HEK293 (cell line): ENCODE measurements around the gene PLEKHG4B.

Source experiments
- CTCF ChIA-PET: fragments of 350-600 bp; formaldehyde crosslinking; extraction: SDS; loops from one replicate; lab custom pipeline; 2021; ENCODE audit warnings: antibody characterized with exemption; lab: Yijun Ruan, JAX
- POLR2A ChIA-PET: fragments of 300-600 bp; formaldehyde crosslinking; extraction: SDS; loops from one replicate; lab custom pipeline; 2020; ENCODE audit warnings: antibody characterized with exemption, inconsistent platforms; lab: Yijun Ruan, JAX
- H3K27ac ChIP-seq: fragments of 200-500 bp; sonication (Bioruptor generic); 2 replicates; pipeline ENCODE4 v1.5.1; 2014; ENCODE audit warnings: low read depth, low read length, control low read depth, inconsistent platforms; ENCODE audit errors: extremely low read depth
- H3K36me3 ChIP-seq, 2 experiments: fragments of 200-500 bp in 1 of 2; sonication (Bioruptor generic) in 1 of 2; 1 replicate in 1 of 2; 2 replicates in 1 of 2; pipeline ENCODE4 v1.5.1; 2014 to 2017; ENCODE audit warnings: inconsistent platforms in 2 of 2, low read length in 2 of 2; ENCODE audit not compliant: control insufficient read depth in 2 of 2, insufficient read depth in 1 of 2
- H3K4me1 ChIP-seq: fragments of 200-500 bp; sonication (Bioruptor generic); 2 replicates; pipeline ENCODE4 v1.5.1; 2014; ENCODE audit warnings: mild to moderate bottlenecking, low read length, inconsistent platforms; ENCODE audit not compliant: control insufficient read depth, insufficient read depth
- H3K4me3 ChIP-seq: 2 replicates; pipeline ENCODE4 v1.5.1; 2011; ENCODE audit warnings: low read depth, mild to moderate bottlenecking, control low read depth, low read length, moderate library complexity
- H3K9me3 ChIP-seq: fragments of 200-500 bp; sonication (Bioruptor generic); 2 replicates; pipeline ENCODE4 v1.5.1; 2014; ENCODE audit warnings: low read depth, low read length, inconsistent platforms; ENCODE audit not compliant: control insufficient read depth, insufficient read depth
- EGR2 ChIP-seq: fragments of 450-650 bp; formaldehyde crosslinking; IDR thresholded peaks from 2 replicates; pipeline ENCODE4 v1.5.1; 2016; ENCODE audit warnings: low read depth, missing biosample characterization, missing genetic modification characterization
- SCRT2 ChIP-seq: fragments of 450-650 bp; formaldehyde crosslinking; IDR thresholded peaks from 2 replicates; pipeline ENCODE4 v1.5.1; 2016; ENCODE audit warnings: missing biosample characterization, missing genetic modification characterization
- SP3 ChIP-seq: fragments of 450-650 bp; formaldehyde crosslinking; IDR thresholded peaks from 2 replicates; pipeline ENCODE4 v1.5.1; 2016; ENCODE audit warnings: missing biosample characterization, missing genetic modification characterization
- ZFHX2 ChIP-seq: fragments of 450-650 bp; formaldehyde crosslinking; conservative IDR thresholded peaks from 2 replicates; pipeline ENCODE4 v1.5.1; 2016; ENCODE audit warnings: missing biosample characterization, missing genetic modification characterization
- ZFP3 ChIP-seq: fragments of 450-650 bp; formaldehyde crosslinking; IDR thresholded peaks from 2 replicates; pipeline ENCODE4 v1.5.1; 2016; ENCODE audit warnings: low read depth, missing biosample characterization, missing genetic modification characterization
- ZIC2 ChIP-seq: fragments of 450-650 bp; formaldehyde crosslinking; IDR thresholded peaks from 2 replicates; pipeline ENCODE4 v1.5.1; 2016; ENCODE audit warnings: missing biosample characterization, missing genetic modification characterization
- ZNF155 ChIP-seq: fragments of 450-650 bp; formaldehyde crosslinking; IDR thresholded peaks from 2 replicates; pipeline ENCODE4 v1.5.1; 2016; ENCODE audit warnings: missing biosample characterization, missing genetic modification characterization
- ZNF223 ChIP-seq: fragments of 450-650 bp; formaldehyde crosslinking; IDR thresholded peaks from 2 replicates; pipeline ENCODE4 v1.5.1; 2016; ENCODE audit warnings: missing biosample characterization, missing genetic modification characterization
- ZNF416 ChIP-seq: fragments of 450-650 bp; formaldehyde crosslinking; IDR thresholded peaks from 2 replicates; pipeline ENCODE4 v1.5.1; 2016; ENCODE audit warnings: missing biosample characterization, missing genetic modification characterization
- ZNF600 ChIP-seq: fragments of 450-650 bp; formaldehyde crosslinking; IDR thresholded peaks from 2 replicates; pipeline ENCODE4 v1.5.1; 2016; ENCODE audit warnings: missing biosample characterization, missing genetic modification characterization
- ZNF621 ChIP-seq: fragments of 450-650 bp; formaldehyde crosslinking; IDR thresholded peaks from 2 replicates; pipeline ENCODE4 v1.5.1; 2017; ENCODE audit warnings: missing biosample characterization, missing genetic modification characterization
- ZNF645 ChIP-seq: fragments of 450-650 bp; formaldehyde crosslinking; IDR thresholded peaks from 2 replicates; pipeline ENCODE4; 2016; ENCODE audit warnings: missing biosample characterization, missing genetic modification characterization
- TF ChIP-seq, protein P1 (sequence below): fragments of 450-650 bp; formaldehyde crosslinking; IDR thresholded peaks from 2 replicates; pipeline ENCODE4 v1.5.1; 2016; ENCODE audit warnings: missing biosample characterization, missing genetic modification characterization, borderline replicate concordance
- TF ChIP-seq, protein P2 (sequence below): fragments of 450-650 bp; formaldehyde crosslinking; IDR thresholded peaks from 2 replicates; pipeline ENCODE4 v1.5.1; 2016; ENCODE audit warnings: missing biosample characterization, missing genetic modification characterization

The PLEKHG4B gene

DNA sequence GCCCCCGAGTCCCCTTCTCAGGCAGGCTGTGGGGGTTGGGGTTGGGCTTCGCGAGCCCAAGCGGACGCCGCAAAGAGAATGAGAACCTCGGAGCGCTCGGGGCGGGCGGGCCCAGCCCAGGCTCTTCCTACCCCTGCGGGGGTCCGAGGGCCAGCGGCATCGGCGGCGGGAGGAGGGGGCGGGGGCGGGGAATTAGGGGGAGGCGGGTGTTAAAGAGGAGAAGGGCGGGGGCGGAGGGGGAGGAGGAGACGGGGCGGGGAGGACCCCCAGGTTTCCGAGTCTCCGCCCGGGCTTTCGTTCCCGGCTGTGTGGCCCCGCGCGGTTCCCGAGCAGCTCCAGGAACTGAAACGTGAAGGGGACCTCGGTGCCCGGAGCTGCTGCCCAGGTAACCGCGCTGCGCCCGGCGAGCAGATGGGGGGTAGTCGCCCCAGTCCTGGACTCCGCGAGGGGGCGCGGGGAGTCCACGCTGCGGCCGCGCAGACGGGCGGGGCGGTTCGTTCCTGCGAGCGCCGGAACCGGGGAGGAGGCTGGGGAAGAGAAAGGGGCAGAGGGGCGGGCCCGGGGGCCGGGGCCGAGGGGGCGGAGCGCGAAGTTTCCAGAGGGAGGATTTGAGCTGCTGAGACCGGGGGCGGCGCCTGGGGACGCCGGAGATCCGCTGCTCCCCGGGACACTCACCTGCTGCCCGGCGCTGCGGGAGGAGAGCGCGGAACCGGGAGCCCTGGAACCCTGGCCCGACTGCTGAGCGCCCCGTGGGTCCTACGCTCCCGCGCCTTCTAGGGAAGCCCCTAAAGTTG is 38.4 kb upstream of the PLEKHG4B start (continued):
- TF ChIP-seq ZNF600 (tag by site-specific recombination) (peak; percentile 49), SCRT2 (tag by site-specific recombination) (no peak), ZNF621 (tag by site-specific recombination) (no peak), ZIC2 (tag by site-specific recombination) (peak; percentile 76), EGR2 (tag by site-specific recombination) (0 out of 2 replicates have a peak, but pooled peaks have one; percentile 6)

DNA sequence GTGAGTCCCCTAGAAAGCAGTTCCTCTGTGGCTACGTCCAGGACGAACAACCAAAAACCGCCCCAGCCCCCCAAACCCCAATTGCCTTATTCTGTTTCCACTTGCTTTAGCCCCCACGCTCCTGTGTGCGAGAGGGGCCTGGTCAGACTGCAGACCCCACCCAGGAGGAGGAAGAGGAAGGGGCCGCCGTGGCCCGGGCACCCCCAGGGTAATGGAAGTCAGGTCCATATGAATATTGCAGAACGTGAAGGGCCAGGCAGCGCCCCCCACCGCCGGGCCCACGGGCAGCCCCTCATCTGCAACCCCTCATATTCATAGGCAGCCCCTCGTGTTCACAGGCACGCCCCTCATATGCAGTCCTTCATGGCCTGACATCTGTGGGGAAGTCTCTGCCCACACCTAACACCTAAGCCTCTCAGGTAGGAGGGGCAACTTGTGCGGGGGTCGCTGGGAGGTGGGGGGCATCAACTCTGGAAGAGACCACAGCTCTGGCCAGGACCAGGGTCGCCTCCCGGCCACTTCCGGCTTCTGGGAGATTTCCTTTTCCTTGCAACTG is 37.7 kb upstream of the PLEKHG4B start:
- no peak for TF ChIP-seq ZFP3
- TF ChIP-seq SP3 (tag by site-specific recombination) = no peak
- no peak for TF ChIP-seq ZNF416 (tag by site-specific recombination)
- TF ChIP-seq, protein P1, sequence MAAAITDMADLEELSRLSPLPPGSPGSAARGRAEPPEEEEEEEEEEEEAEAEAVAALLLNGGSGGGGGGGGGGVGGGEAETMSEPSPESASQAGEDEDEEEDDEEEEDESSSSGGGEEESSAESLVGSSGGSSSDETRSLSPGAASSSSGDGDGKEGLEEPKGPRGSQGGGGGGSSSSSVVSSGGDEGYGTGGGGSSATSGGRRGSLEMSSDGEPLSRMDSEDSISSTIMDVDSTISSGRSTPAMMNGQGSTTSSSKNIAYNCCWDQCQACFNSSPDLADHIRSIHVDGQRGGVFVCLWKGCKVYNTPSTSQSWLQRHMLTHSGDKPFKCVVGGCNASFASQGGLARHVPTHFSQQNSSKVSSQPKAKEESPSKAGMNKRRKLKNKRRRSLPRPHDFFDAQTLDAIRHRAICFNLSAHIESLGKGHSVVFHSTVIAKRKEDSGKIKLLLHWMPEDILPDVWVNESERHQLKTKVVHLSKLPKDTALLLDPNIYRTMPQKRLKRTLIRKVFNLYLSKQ (tag by site-specific recombination) = no peak
- TF ChIP-seq ZNF223 (tag by site-specific recombination) = no peak
- TF ChIP-seq, protein P2, sequence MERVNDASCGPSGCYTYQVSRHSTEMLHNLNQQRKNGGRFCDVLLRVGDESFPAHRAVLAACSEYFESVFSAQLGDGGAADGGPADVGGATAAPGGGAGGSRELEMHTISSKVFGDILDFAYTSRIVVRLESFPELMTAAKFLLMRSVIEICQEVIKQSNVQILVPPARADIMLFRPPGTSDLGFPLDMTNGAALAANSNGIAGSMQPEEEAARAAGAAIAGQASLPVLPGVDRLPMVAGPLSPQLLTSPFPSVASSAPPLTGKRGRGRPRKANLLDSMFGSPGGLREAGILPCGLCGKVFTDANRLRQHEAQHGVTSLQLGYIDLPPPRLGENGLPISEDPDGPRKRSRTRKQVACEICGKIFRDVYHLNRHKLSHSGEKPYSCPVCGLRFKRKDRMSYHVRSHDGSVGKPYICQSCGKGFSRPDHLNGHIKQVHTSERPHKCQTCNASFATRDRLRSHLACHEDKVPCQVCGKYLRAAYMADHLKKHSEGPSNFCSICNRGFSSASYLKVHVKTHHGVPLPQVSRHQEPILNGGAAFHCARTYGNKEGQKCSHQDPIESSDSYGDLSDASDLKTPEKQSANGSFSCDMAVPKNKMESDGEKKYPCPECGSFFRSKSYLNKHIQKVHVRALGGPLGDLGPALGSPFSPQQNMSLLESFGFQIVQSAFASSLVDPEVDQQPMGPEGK (tag by site-specific recombination) = no peak
- no peak for TF ChIP-seq ZNF155
- no peak for TF ChIP-seq ZNF621 (tag by site-specific recombination)
- H3K36me3 ChIP-seq = no peaks in the 10 kb centered on the region
- no peaks in the 10 kb centered on the region for H3K4me1 ChIP-seq
- no peaks in the 10 kb centered on the region for H3K9me3 ChIP-seq
- ChIA-PET POLR2A (interaction anchor here (1.0 kb wide), 1 partner anchor 37 kb away, joined by 3 read pairs; no protein-coding TSS in a partner anchor), CTCF (no interaction called here)
- H3K4me3 ChIP-seq = peak overlapping the region; percentile 63
- no peak overlapping the region for H3K27ac ChIP-seq

GRCh38 chr5:54876-55569 is 36.9 kb upstream of the PLEKHG4B start:
- ChIA-PET CTCF (no interaction called here), POLR2A (no interaction called here)
- TF ChIP-seq ZIC2 (tag by site-specific recombination) (peak; percentile 81), ZFHX2 (tag by site-specific recombination) (peak; percentile 69), ZNF645 (tag by site-specific recombination) (no peak)
- no peaks in the 10 kb centered on the region for H3K4me1 ChIP-seq
- H3K9me3 ChIP-seq = no peaks in the 10 kb centered on the region
- H3K36me3 ChIP-seq = no peaks in the 10 kb centered on the region
- H3K4me3 ChIP-seq = no peak overlapping the region
- no peak overlapping the region for H3K27ac ChIP-seq
